Peyer's patch (tissue), 4 donors: ENCODE measurements around the gene ZNF831. TPM values are rescaled to one million over a fixed set of nuclear protein-coding genes. Genes with fewer than 3 reads are reported as not detected.
A peak's percentile ranks its signal among the peaks of the same experiment; 100 is the strongest.

Experiments
- DNase-seq, 3 donors: peaks; one replicate each; pipeline ENCODE4 v3.0.0-alpha.2; 2017 to 2019
- H3K27ac ChIP-seq, 4 donors: fragments of 200-600 bp; sonication (generic); one replicate each; pipeline ENCODE4 v1.5.1; 2016 to 2019
- H3K27me3 ChIP-seq, 2 donors: fragments of 200-600 bp; sonication (generic); one replicate each; pipeline ENCODE4 v1.5.1; 2019
- H3K36me3 ChIP-seq, 3 donors: fragments of 200-600 bp; sonication (generic); one replicate each; pipeline ENCODE4 v1.5.1; 2016 to 2019
- H3K4me1 ChIP-seq, 4 donors: fragments of 200-600 bp; sonication (generic); one replicate each; pipeline ENCODE4 v1.5.1; 2016 to 2019
- H3K4me3 ChIP-seq, 4 donors: fragments of 200-600 bp; sonication (generic); 1 replicate in 3 of 4; 2 replicates in 1 of 4; pipeline ENCODE4 v1.5.1; 2016 to 2019; ENCODE audit warnings: mild to moderate bottlenecking in 1 of 4
- H3K9me3 ChIP-seq, 4 donors: fragments of 200-600 bp; sonication (generic); one replicate each; pipeline ENCODE4 v1.5.1; 2016 to 2019; ENCODE audit warnings: mild to moderate bottlenecking in 1 of 4
- CTCF ChIP-seq, 6 experiments: fragments of 450-650 bp in 4 of 6; fragments of 200-600 bp in 2 of 6; sonication (generic) in 1 of 6; IDR thresholded peaks; one replicate each; pipeline ENCODE4 v1.5.1; 2017 to 2019; ENCODE audit warnings: antibody characterized with exemption in 6 of 6, mild to moderate bottlenecking in 3 of 6, moderate library complexity in 1 of 6
- POLR2A ChIP-seq, 2 donors: fragments of 450-650 bp; IDR thresholded peaks; one replicate each; pipeline ENCODE4 v1.5.1; 2017; ENCODE audit warnings: antibody characterized with exemption in 2 of 2, mild to moderate bottlenecking in 2 of 2, moderate library complexity in 2 of 2
- total RNA-seq, 4 donors: library from RNA; depleted of rRNA; stranded (reverse); fragments of >200 nt; gene quantifications; one replicate each; pipeline ENCODE4 v1.1.0, GENCODE V29; 2016

ZNF831 gene
- 10 to 100 TPM in 1 of 4 donors, 1 to 10 TPM in 3; 1.7 to 11.6 (median 2.3) TPM for total RNA-seq

DNA sequence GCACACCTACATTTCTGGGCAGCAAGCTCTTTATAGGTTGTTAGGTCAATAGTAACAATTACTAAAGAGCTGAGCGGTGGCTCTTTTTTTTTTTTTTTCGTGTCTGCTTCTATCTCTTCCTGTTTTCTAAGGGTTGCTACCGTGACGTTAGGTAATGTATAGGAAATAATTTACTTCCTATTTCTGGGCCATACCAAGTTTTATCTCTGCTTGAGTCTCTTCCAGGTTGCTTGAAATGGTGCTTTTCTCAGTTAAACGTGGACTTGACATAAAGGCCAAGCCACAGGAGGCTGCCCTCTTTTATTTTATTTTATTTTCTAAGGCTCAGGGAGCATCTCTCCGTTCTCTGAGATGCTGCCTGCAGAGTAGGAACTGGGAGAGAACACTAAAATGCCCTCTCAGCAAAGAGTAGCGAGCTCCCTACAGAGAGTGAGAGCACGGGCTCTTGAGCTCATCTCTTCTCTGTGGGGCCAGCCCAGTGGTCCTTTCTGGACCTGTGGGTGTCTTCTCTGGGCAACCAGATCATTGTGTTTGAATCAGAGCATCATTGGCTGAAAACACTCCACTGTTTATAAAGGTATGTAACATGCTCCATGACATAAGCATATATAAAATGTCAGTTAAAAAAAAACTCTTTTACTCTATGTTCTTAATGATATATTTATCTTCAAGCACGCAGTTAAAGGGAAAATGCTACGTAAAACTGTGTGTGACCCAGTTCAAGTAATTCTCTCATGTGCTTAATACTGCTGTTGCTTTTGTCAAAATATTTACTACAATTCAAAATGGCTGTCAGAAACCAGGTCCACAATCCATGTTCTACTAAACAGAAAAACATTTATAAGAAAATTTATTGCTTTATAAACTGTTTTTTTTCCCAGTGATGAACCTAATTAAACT is at the start of gene ZNF831:
TSS of gene ZNF831 (plus strand) at position 191 of the 900 bp plus-strand sequence. CDS start 27,199 bp downstream, outside the sequence.
- Histone ChIP-seq H3K27ac (peak within 1 kb of the TSS; percentile 74 to 84 (median 80)), H3K9me3 (no peaks in the 10 kb centered on the region), H3K36me3 (no peaks in the 10 kb centered on the region)

DNA sequence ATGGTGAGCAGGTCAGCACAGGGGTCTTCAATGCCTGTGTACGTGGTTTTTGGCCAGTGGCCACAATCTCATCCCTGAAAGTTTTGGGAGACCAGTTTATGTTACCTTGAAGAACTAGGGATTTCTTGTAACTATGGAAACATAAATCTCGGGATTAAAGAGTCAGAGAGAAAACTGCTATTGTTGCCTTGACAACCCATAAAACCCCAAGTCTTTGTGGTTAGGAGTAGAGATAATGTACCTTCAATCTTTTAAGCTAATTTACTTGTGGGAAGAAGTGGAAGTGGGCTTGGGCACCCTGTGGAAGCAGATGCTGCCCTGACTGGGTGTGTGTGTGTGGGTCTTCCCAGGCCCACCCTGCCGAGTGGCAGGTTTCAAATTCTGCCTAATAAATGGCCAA is 46.1 kb upstream of the ZNF831 start:
- Histone ChIP-seq H3K4me3 (no peak overlapping the region), H3K27me3 (no peaks in the 10 kb centered on the region), H3K9me3 (no peaks in the 10 kb centered on the region), H3K4me1 (peaks cover 0 to 23% (median 3%) of the 10 kb centered on the region in 4 donors), H3K36me3 (no peaks in the 10 kb centered on the region), H3K27ac (no peak overlapping the region)
- TF ChIP-seq POLR2A (IDR thresholded peaks at IDR 0.05) (no peak), CTCF (IDR thresholded peaks at IDR 0.05) (no peak)
- no peak for DNase-seq

More for the DNA sequence above, at the start of gene ZNF831:
- Histone ChIP-seq H3K4me3 (peak within 1 kb of the TSS; percentile 17 to 33 (median 27)), H3K4me1 (peaks cover 0 to 13% (median 3%) of the 10 kb centered on the region in 4 donors), H3K27me3 (no peaks in the 10 kb centered on the region)
- DNase-seq: peak in 1 of 3 donors; percentile 47
- no peak for TF ChIP-seq CTCF (IDR thresholded peaks at IDR 0.05)
- TF ChIP-seq POLR2A (IDR thresholded peaks at IDR 0.05): no peak

GRCh38 chr20:59118855-59119254 is 44.8 kb upstream of the ZNF831 start:
- DNase-seq: no peak
- no peak overlapping the region for H3K4me3 ChIP-seq
- H3K9me3 ChIP-seq: no peaks in the 10 kb centered on the region
- TF ChIP-seq POLR2A (IDR thresholded peaks at IDR 0.05): no peak
- TF ChIP-seq CTCF (IDR thresholded peaks at IDR 0.05): no peak
- peaks cover 0 to 24% (median 6%) of the 10 kb centered on the region in 4 donors for H3K4me1 ChIP-seq
- no peaks in the 10 kb centered on the region for H3K36me3 ChIP-seq
- no peak overlapping the region for H3K27ac ChIP-seq
- no peaks in the 10 kb centered on the region for H3K27me3 ChIP-seq

GRCh38 chr20:59120491-59120890 is 43.1 kb upstream of the ZNF831 start:
- Histone ChIP-seq H3K27me3 (no peaks in the 10 kb centered on the region), H3K4me1 (peaks cover 0 to 24% (median 7%) of the 10 kb centered on the region in 4 donors), H3K27ac (peak overlapping the region in 2 of 4 donors; percentile 30 to 81), H3K36me3 (no peaks in the 10 kb centered on the region), H3K9me3 (no peaks in the 10 kb centered on the region), H3K4me3 (no peak overlapping the region)
- no peak for TF ChIP-seq CTCF (IDR thresholded peaks at IDR 0.05)
- peak in 2 of 3 donors; percentile 55 for DNase-seq

- Histone ChIP-seq H3K27ac (peak overlapping the region in 3 of 4 donors; percentile 18 to 81 (median 30)), H3K4me3 (no peak overlapping the region), H3K4me1 (peaks cover 0 to 24% (median 7%) of the 10 kb centered on the region in 4 donors), H3K9me3 (no peaks in the 10 kb centered on the region), H3K27me3 (no peaks in the 10 kb centered on the region), H3K36me3 (no peaks in the 10 kb centered on the region)
- TF ChIP-seq CTCF (IDR thresholded peaks at IDR 0.05): no peak
- TF ChIP-seq POLR2A (IDR thresholded peaks at IDR 0.05): no peak
- peak in 2 of 3 donors; percentile 54 to 55 for DNase-seq
Measured at GRCh38 chr20:59120919-59121318, 42.7 kb upstream of the ZNF831 start.
